Activated naive CD8-positive, alpha-beta T cell treated with anti-CD3 and anti-CD28 coated beads, Interleukin-2, amount 50 U/mL, for 24 hours (primary cell): Measurements from ENCODE around the gene PRTFDC1.
"Not testable (repeated sequence)": the region's sequence is repeated elsewhere in the genome, so short reads cannot be mapped to it uniquely, and the experiment has no call there.

Experiments
- ATAC-seq: fragments of 150-1000 bp; cut with Tn5 transposase; one replicate; pipeline ENCODE4 v1.10.0; 2021
- DNase-seq: peaks from one replicate; pipeline ENCODE4 v3.0.0; 2021
- H3K27ac Mint-ChIP-seq: one replicate; pipeline ENCODE4 v1.8.0; 2021; ENCODE audit warnings: mild to moderate bottlenecking, mixed read lengths
- H3K27me3 Mint-ChIP-seq: one replicate; pipeline ENCODE4 v1.8.0; 2021; ENCODE audit warnings: mixed read lengths
- H3K36me3 Mint-ChIP-seq: one replicate; pipeline ENCODE4 v1.8.0; 2021; ENCODE audit warnings: low read depth, mixed read lengths
- H3K4me1 Mint-ChIP-seq: one replicate; pipeline ENCODE4 v1.8.0; 2021; ENCODE audit warnings: mixed read lengths
- H3K4me3 Mint-ChIP-seq: one replicate; pipeline ENCODE4 v1.8.0; 2021; ENCODE audit warnings: mild to moderate bottlenecking, moderate library complexity, mixed read lengths
- H3K9me3 Mint-ChIP-seq: one replicate; pipeline ENCODE4 v1.8.0; 2021; ENCODE audit warnings: mixed read lengths

PRTFDC1 gene

GRCh38 chr10:24979685-24980084 lies 27.3 kb upstream of the PRTFDC1 start:
- Mint-ChIP-seq H3K9me3 (no peaks in the 10 kb centered on the region), H3K4me1 (peaks cover 13% of the 10 kb centered on the region), H3K27ac (no peak overlapping the region), H3K4me3 (no peak overlapping the region), H3K27me3 (no peaks in the 10 kb centered on the region), H3K36me3 (no peaks in the 10 kb centered on the region)
- no peak for DNase-seq
- ATAC-seq = no peak

- no peaks in the 10 kb centered on the region for H3K9me3 Mint-ChIP-seq
- no peaks in the 10 kb centered on the region for H3K36me3 Mint-ChIP-seq
- no peak overlapping the region for H3K27ac Mint-ChIP-seq
- no peak for DNase-seq
- ATAC-seq = no peak
- no peaks in the 10 kb centered on the region for H3K27me3 Mint-ChIP-seq
- no peaks in the 10 kb centered on the region for H3K4me1 Mint-ChIP-seq
- no peak overlapping the region for H3K4me3 Mint-ChIP-seq
Measured at GRCh38 chr10:24974976-24975375, 22.6 kb upstream of the PRTFDC1 start.

GRCh38 chr10:24973163-24973562 lies 20.8 kb upstream of the PRTFDC1 start:
- no peaks in the 10 kb centered on the region for H3K4me1 Mint-ChIP-seq
- H3K27ac Mint-ChIP-seq = no peak overlapping the region
- no peak overlapping the region for H3K4me3 Mint-ChIP-seq
- no peak for ATAC-seq
- H3K9me3 Mint-ChIP-seq = no peaks in the 10 kb centered on the region
- no peaks in the 10 kb centered on the region for H3K27me3 Mint-ChIP-seq
- DNase-seq = no peak
- no peaks in the 10 kb centered on the region for H3K36me3 Mint-ChIP-seq

GRCh38 chr10:24971374-24971773 lies 19.0 kb upstream of the PRTFDC1 start:
- Mint-ChIP-seq H3K27me3 (no peaks in the 10 kb centered on the region), H3K36me3 (no peaks in the 10 kb centered on the region), H3K4me3 (no peak overlapping the region), H3K9me3 (no peaks in the 10 kb centered on the region), H3K27ac (no peak overlapping the region), H3K4me1 (no peaks in the 10 kb centered on the region)
- no peak for ATAC-seq
- no peak for DNase-seq

GRCh38 chr10:24969841-24970281 lies 17.5 kb upstream of the PRTFDC1 start:
- Mint-ChIP-seq H3K4me3 (no peak overlapping the region), H3K27ac (no peak overlapping the region), H3K9me3 (no peaks in the 10 kb centered on the region), H3K36me3 (no peaks in the 10 kb centered on the region), H3K27me3 (no peaks in the 10 kb centered on the region), H3K4me1 (no peaks in the 10 kb centered on the region)
- ATAC-seq (no peak), DNase-seq (no peak)

GRCh38 chr10:24968951-24969350 lies 16.5 kb upstream of the PRTFDC1 start:
- not testable (repeated sequence) for H3K27ac Mint-ChIP-seq, H3K36me3 Mint-ChIP-seq, H3K4me1 Mint-ChIP-seq, H3K4me3 Mint-ChIP-seq, ATAC-seq, DNase-seq, H3K9me3 Mint-ChIP-seq, H3K27me3 Mint-ChIP-seq

- ATAC-seq = no peak
- Mint-ChIP-seq H3K27me3 (no peaks in the 10 kb centered on the region), H3K36me3 (no peaks in the 10 kb centered on the region), H3K27ac (no peak overlapping the region), H3K4me1 (no peaks in the 10 kb centered on the region), H3K4me3 (no peak overlapping the region), H3K9me3 (no peaks in the 10 kb centered on the region)
- DNase-seq = no peak
Measured at GRCh38 chr10:24968349-24968748, 15.9 kb upstream of the PRTFDC1 start.

- H3K36me3 Mint-ChIP-seq = no peaks in the 10 kb centered on the region
- no peaks in the 10 kb centered on the region for H3K9me3 Mint-ChIP-seq
- H3K4me3 Mint-ChIP-seq = no peak overlapping the region
- no peak for ATAC-seq
- DNase-seq = no peak
- H3K27ac Mint-ChIP-seq = no peak overlapping the region
- H3K27me3 Mint-ChIP-seq = no peaks in the 10 kb centered on the region
- H3K4me1 Mint-ChIP-seq = peaks cover 9% of the 10 kb centered on the region
Measured at GRCh38 chr10:24966962-24967481, 14.6 kb upstream of the PRTFDC1 start.

- Mint-ChIP-seq H3K9me3 (no peaks in the 10 kb centered on the region), H3K36me3 (no peaks in the 10 kb centered on the region), H3K27me3 (no peaks in the 10 kb centered on the region), H3K4me3 (no peak overlapping the region), H3K4me1 (peaks cover 9% of the 10 kb centered on the region), H3K27ac (no peak overlapping the region)
- ATAC-seq (no peak), DNase-seq (no peak)
Measured at GRCh38 chr10:24965051-24965450, 12.6 kb upstream of the PRTFDC1 start.

- no peak for ATAC-seq
- Mint-ChIP-seq H3K9me3 (no peaks in the 10 kb centered on the region), H3K36me3 (no peaks in the 10 kb centered on the region), H3K4me1 (peaks cover 9% of the 10 kb centered on the region), H3K27ac (no peak overlapping the region), H3K4me3 (no peak overlapping the region), H3K27me3 (no peaks in the 10 kb centered on the region)
- no peak for DNase-seq
Measured at GRCh38 chr10:24963521-24964041, 11.2 kb upstream of the PRTFDC1 start.

GRCh38 chr10:24962995-24963394 lies 10.6 kb upstream of the PRTFDC1 start:
- H3K4me3 Mint-ChIP-seq = no peak overlapping the region
- DNase-seq = no peak
- peaks cover 9% of the 10 kb centered on the region for H3K4me1 Mint-ChIP-seq
- H3K27ac Mint-ChIP-seq = no peak overlapping the region
- no peaks in the 10 kb centered on the region for H3K36me3 Mint-ChIP-seq
- peak; percentile 95 for ATAC-seq
- no peaks in the 10 kb centered on the region for H3K27me3 Mint-ChIP-seq
- H3K9me3 Mint-ChIP-seq = no peaks in the 10 kb centered on the region

- Mint-ChIP-seq H3K27me3 (no peaks in the 10 kb centered on the region), H3K4me3 (no peak overlapping the region), H3K27ac (no peak overlapping the region), H3K9me3 (no peaks in the 10 kb centered on the region), H3K36me3 (no peaks in the 10 kb centered on the region), H3K4me1 (peaks cover 9% of the 10 kb centered on the region)
- ATAC-seq (no peak), DNase-seq (no peak)
Measured at GRCh38 chr10:24961582-24961981, 9.2 kb upstream of the PRTFDC1 start.

GRCh38 chr10:24959382-24959730 lies 7.0 kb upstream of the PRTFDC1 start:
- no peaks in the 10 kb centered on the region for H3K9me3 Mint-ChIP-seq
- no peaks in the 10 kb centered on the region for H3K27me3 Mint-ChIP-seq

GRCh38 chr10:24958721-24959381 lies 6.4 kb upstream of the PRTFDC1 start:
- DNase-seq (no peak), ATAC-seq (no peak)
- no peaks in the 10 kb centered on the region for H3K9me3 Mint-ChIP-seq
- peaks cover 9% of the 10 kb centered on the region for H3K4me1 Mint-ChIP-seq
- H3K27ac Mint-ChIP-seq = no peak overlapping the region
- H3K36me3 Mint-ChIP-seq = no peaks in the 10 kb centered on the region
- no peak overlapping the region for H3K4me3 Mint-ChIP-seq
- H3K27me3 Mint-ChIP-seq = peaks cover 1% of the 10 kb centered on the region

More at GRCh38 chr10:24959382-24959730, 7.0 kb upstream of the PRTFDC1 start:
- Mint-ChIP-seq H3K27ac (no peak overlapping the region), H3K4me1 (peaks cover 9% of the 10 kb centered on the region), H3K4me3 (no peak overlapping the region), H3K36me3 (no peaks in the 10 kb centered on the region)
- DNase-seq (no peak), ATAC-seq (no peak)

- peaks cover 2% of the 10 kb centered on the region for H3K27me3 Mint-ChIP-seq
- peaks cover 12% of the 10 kb centered on the region for H3K4me1 Mint-ChIP-seq
- no peaks in the 10 kb centered on the region for H3K9me3 Mint-ChIP-seq
- H3K36me3 Mint-ChIP-seq = no peaks in the 10 kb centered on the region
- H3K4me3 Mint-ChIP-seq = no peak overlapping the region
- ATAC-seq (no peak), DNase-seq (no peak)
- H3K27ac Mint-ChIP-seq = no peak overlapping the region
Measured at GRCh38 chr10:24958091-24958720, 5.8 kb upstream of the PRTFDC1 start.
